Osteoblast (primary cell): ENCODE results near the gene PAIP2B. TPM values are rescaled to one million over a fixed set of nuclear protein-coding genes. Genes with fewer than 3 reads are reported as not detected.

Experiments used
- DNase-seq: peaks from one replicate; pipeline ENCODE4 v3.0.0; 2011; ENCODE audit warnings: low spot score, mixed read lengths; ENCODE audit not compliant: insufficient read length; ENCODE audit errors: missing footprints
- H2AFZ ChIP-seq: 2 replicates; pipeline ENCODE4 v1.6.0; 2011; ENCODE audit warnings: mild to moderate bottlenecking, low read length
- H3K27ac ChIP-seq: 2 replicates; pipeline ENCODE4 v1.5.1; 2011; ENCODE audit warnings: mild to moderate bottlenecking, low read depth, low read length, moderate library complexity
- H3K27me3 ChIP-seq: 2 replicates; pipeline ENCODE4 v1.6.0; 2012; ENCODE audit warnings: mild to moderate bottlenecking, control low read depth, inconsistent platforms, low read length, moderate library complexity; ENCODE audit not compliant: insufficient read depth
- H3K36me3 ChIP-seq: 2 replicates; pipeline ENCODE4 v1.5.1; 2011; ENCODE audit warnings: mild to moderate bottlenecking, low read length, control low read depth, moderate library complexity; ENCODE audit not compliant: insufficient read depth
- H3K4me1 ChIP-seq: 2 replicates; pipeline ENCODE4 v1.5.1; 2011; ENCODE audit warnings: mild to moderate bottlenecking, low read length, control low read depth, moderate library complexity; ENCODE audit not compliant: insufficient read depth
- H3K4me2 ChIP-seq: 2 replicates; pipeline ENCODE4 v1.6.0; 2011; ENCODE audit warnings: mild to moderate bottlenecking, low read length; ENCODE audit not compliant: insufficient read depth
- H3K4me3 ChIP-seq: fragments of 200-600 bp; sonication (generic); 3 replicates; pipeline ENCODE4 v1.5.1; 2012; ENCODE audit warnings: mild to moderate bottlenecking, low read length, inconsistent platforms; ENCODE audit not compliant: insufficient read depth
- H3K79me2 ChIP-seq: 2 replicates; pipeline ENCODE4 v1.6.0; 2012; ENCODE audit warnings: mild to moderate bottlenecking, low read length, control low read depth, inconsistent platforms; ENCODE audit not compliant: insufficient read depth
- H3K9me3 ChIP-seq: 2 replicates; pipeline ENCODE4 v1.5.1; 2011; ENCODE audit warnings: low read depth, low read length, control low read depth
- H4K20me1 ChIP-seq: 2 replicates; pipeline ENCODE4 v1.6.0; 2012; ENCODE audit warnings: mild to moderate bottlenecking, low read length, control low read depth; ENCODE audit not compliant: insufficient read depth
- total RNA-seq: library from RNA; depleted of rRNA; stranded (reverse); fragments of >200 nt; gene quantifications from 2 replicates; pipeline ENCODE4 v1.2.3, GENCODE V29; 2012
- TF ChIP-seq, protein P1 (sequence below): IDR thresholded peaks from 2 replicates; pipeline ENCODE4 v1.5.1; 2011; ENCODE audit warnings: mild to moderate bottlenecking, low read depth, low read length, moderate library complexity; ENCODE audit errors: extremely low read depth

The PAIP2B gene
- total RNA-seq, 1 donor, result 0.36 TPM

DNA sequence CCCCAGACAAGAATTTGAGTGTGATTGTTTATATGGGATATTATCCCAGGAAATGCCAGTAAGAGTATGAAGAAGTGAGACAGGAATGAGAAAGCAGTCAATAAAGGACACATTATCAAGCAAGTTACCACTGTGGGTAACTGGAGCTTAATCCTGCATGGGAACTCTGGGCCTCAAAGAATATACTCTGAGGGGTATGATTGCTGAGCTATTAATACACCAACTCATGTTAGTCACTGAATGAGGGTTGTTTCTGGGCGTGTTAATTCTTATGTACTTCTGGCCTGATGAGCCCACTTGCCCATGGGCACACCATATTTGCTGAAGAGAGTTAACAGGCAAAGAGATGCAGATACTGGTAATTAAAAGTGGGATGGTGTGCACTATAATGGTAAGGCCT is 26.6 kb upstream of the PAIP2B start:
- peaks cover 15% of the 10 kb centered on the region for H3K27me3 ChIP-seq
- TF ChIP-seq, protein P1, sequence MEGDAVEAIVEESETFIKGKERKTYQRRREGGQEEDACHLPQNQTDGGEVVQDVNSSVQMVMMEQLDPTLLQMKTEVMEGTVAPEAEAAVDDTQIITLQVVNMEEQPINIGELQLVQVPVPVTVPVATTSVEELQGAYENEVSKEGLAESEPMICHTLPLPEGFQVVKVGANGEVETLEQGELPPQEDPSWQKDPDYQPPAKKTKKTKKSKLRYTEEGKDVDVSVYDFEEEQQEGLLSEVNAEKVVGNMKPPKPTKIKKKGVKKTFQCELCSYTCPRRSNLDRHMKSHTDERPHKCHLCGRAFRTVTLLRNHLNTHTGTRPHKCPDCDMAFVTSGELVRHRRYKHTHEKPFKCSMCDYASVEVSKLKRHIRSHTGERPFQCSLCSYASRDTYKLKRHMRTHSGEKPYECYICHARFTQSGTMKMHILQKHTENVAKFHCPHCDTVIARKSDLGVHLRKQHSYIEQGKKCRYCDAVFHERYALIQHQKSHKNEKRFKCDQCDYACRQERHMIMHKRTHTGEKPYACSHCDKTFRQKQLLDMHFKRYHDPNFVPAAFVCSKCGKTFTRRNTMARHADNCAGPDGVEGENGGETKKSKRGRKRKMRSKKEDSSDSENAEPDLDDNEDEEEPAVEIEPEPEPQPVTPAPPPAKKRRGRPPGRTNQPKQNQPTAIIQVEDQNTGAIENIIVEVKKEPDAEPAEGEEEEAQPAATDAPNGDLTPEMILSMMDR, result no peak
- no peak overlapping the region for H2AFZ ChIP-seq
- H3K79me2 ChIP-seq, result no peaks in the 10 kb centered on the region
- H3K4me3 ChIP-seq, result no peak overlapping the region
- H3K4me2 ChIP-seq, result no peak overlapping the region
- DNase-seq, result no peak
- H3K36me3 ChIP-seq, result no peaks in the 10 kb centered on the region
- no peaks in the 10 kb centered on the region for H4K20me1 ChIP-seq
- no peaks in the 10 kb centered on the region for H3K9me3 ChIP-seq
- no peaks in the 10 kb centered on the region for H3K4me1 ChIP-seq
- H3K27ac ChIP-seq, result no peak overlapping the region

DNA sequence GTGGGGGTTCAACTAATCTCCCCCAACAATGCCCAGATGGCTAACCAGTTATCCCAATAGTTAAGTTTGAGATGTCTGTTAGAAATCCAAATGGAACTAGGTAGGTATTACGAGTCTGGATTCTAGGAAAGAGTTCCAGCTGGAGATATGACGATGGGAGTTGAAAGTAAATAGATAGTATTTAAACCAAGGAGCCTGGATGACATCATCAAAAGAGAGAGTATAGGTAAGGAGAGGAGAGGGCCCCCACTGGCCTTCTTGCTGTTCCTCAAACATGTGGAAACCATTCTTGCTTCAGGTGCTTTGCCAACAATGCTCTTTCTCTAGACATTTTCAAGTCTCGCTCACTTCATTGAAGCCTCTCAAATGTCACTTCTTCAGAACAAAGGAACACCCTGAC is 26.0 kb upstream of the PAIP2B start:
- TF ChIP-seq, protein P1, result no peak
- no peaks in the 10 kb centered on the region for H3K79me2 ChIP-seq

DNA sequence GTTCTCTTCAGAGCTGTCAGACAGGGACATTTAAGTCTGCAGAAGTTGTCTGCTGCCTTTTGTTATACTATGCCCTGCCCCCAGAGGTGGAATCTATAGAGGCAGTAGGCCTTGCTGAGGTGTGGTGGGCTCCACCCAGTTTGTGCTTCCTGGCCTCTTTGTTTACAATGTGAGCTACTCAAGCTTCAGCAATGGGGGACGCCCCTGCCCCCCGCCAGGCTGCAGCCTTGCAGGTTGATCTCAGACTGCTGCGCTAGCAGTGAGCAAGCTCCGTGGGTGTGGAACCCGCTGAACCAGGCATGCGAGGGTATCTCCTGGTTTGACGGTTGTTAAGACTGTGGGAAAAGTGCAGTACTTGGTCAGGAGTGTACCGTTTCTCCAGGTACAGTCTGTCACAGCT is 24.0 kb upstream of the PAIP2B start:
- H3K79me2 ChIP-seq, result no peaks in the 10 kb centered on the region
- DNase-seq, result no peak
- no peak overlapping the region for H2AFZ ChIP-seq
- H3K27ac ChIP-seq, result no peak overlapping the region
- no peaks in the 10 kb centered on the region for H3K4me1 ChIP-seq
- no peaks in the 10 kb centered on the region for H4K20me1 ChIP-seq
- H3K36me3 ChIP-seq, result no peaks in the 10 kb centered on the region
- H3K27me3 ChIP-seq, result peaks cover 6% of the 10 kb centered on the region
- TF ChIP-seq, protein P1, result no peak
- no peak overlapping the region for H3K4me2 ChIP-seq
- no peaks in the 10 kb centered on the region for H3K9me3 ChIP-seq
- H3K4me3 ChIP-seq, result no peak overlapping the region

More for the DNA sequence above, 26.0 kb upstream of the PAIP2B start:
- H3K27ac ChIP-seq, result no peak overlapping the region
- H4K20me1 ChIP-seq, result no peaks in the 10 kb centered on the region
- H2AFZ ChIP-seq, result no peak overlapping the region
- H3K4me1 ChIP-seq, result no peaks in the 10 kb centered on the region
- no peak overlapping the region for H3K4me3 ChIP-seq
- no peak for DNase-seq
- H3K4me2 ChIP-seq, result no peak overlapping the region
- H3K27me3 ChIP-seq, result peaks cover 13% of the 10 kb centered on the region
- no peaks in the 10 kb centered on the region for H3K36me3 ChIP-seq
- H3K9me3 ChIP-seq, result no peaks in the 10 kb centered on the region

DNA sequence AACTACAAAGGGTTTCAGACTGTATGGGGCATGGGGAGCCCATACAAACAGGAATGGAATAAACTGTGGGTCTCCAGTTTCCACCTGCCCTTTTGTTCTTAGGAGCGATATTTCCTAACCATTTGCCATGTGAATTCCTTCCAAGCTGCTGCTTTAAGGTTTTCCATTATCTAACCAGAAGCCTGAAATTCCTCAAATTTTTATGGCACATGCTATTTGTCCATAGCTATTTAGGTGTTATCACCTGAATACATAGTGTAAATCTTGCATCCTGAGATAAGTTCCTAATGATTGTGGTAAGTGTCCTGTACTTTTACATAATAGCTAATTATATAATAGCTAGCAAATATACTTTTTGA is 17.4 kb upstream of the PAIP2B start:
- no peak overlapping the region for H3K4me3 ChIP-seq
- H3K27ac ChIP-seq, result no peak overlapping the region
- TF ChIP-seq, protein P1, result no peak
- H2AFZ ChIP-seq, result no peak overlapping the region
- H3K4me2 ChIP-seq, result no peak overlapping the region
- H3K4me1 ChIP-seq, result no peaks in the 10 kb centered on the region
- DNase-seq, result no peak
- no peaks in the 10 kb centered on the region for H4K20me1 ChIP-seq
- H3K27me3 ChIP-seq, result peaks cover 14% of the 10 kb centered on the region
- no peaks in the 10 kb centered on the region for H3K79me2 ChIP-seq
- no peaks in the 10 kb centered on the region for H3K36me3 ChIP-seq
- no peaks in the 10 kb centered on the region for H3K9me3 ChIP-seq
